ENCODE data around the gene NHERF1.

The NHERF1 gene

DNA sequence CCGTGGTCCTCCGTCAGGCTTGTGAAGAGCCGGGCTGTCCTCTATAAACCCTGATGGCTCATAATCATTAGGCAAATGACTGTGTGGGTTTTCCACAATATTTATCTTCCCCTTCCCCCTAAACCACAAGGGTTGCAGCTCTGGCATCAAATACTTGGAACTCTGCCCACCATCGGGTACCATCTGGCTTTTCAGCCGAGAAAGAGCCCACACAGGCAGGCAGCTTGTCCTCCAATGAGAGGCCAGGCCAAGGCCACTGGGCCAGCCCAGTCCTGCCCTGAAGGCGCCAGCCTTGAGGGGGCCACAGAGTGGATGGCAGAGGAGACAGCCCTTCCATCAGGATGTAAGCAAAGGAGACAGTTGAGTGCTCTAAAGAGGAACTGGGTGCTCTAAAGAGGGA lies 59.5 kb downstream of the NHERF1 start:
- DNase-seq (ENCODE audit: low read depth in 3 of 3) = no peak

DNA sequence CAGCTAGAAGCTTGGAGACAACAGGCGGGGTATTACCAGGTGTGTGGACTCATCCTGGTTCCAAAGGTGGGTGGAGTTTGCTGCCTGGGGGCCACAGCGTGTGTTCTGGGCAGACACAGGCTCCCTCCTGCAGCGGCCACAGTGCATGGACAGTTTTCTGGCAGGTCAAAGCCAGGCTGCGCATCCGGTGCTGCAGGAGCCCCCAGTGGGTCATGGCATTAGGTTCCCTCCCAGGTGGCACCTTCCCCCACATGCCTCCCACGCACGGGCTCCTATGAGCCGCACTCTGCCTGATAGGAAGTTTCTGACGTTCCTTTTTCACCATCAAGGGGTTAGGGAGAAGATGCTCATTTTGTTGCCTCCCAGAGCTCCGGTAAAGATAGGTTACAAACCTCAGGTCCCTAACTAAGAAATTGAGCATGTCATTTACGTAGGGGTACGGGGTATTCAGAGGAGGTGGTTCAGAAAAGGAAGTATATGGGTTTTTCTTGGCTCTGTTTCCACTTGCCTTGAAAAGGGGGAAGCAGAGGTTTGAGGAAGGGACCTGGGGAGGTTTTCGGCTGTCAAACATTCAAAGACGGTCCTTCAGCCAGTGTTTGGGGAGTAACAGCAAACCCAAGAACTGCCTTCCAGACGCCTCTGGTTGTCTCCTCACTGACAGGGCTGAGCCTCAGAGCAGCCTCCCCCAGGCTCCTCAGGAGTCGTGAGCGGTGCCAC lies 60.4 kb downstream of the NHERF1 start:
- DNase-seq (ENCODE audit: low read depth in 3 of 3) = no peak

GRCh38 chr17:74810699-74811485 lies 62.5 kb downstream of the NHERF1 start:
- no peak for DNase-seq (ENCODE audit: low read depth in 3 of 3)

GRCh38 chr17:74812109-74813009 lies 63.9 kb downstream of the NHERF1 start:
- no peak for DNase-seq (ENCODE audit: low read depth in 3 of 3)

DNA sequence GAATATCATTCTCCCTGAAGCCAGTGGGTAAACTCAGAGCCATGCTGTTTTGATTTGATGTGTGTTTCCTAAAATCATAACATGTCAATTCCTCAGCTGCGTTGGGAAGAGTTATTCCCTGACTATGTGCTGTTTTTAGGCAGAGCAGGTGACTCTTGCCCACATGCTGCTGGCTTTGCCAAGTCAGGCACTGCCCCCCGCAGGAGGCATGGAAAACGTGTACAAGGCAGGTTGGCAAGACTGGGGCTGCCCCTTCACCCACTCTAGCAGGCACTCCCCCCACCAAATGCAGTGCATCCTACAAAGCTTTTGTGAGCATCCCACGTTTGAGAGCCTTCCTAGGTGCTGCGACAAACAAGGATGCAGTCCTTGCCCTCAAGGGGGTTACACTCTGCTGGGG lies 66.0 kb downstream of the NHERF1 start:
- no peak for DNase-seq (ENCODE audit: low read depth in 3 of 3)

DNA sequence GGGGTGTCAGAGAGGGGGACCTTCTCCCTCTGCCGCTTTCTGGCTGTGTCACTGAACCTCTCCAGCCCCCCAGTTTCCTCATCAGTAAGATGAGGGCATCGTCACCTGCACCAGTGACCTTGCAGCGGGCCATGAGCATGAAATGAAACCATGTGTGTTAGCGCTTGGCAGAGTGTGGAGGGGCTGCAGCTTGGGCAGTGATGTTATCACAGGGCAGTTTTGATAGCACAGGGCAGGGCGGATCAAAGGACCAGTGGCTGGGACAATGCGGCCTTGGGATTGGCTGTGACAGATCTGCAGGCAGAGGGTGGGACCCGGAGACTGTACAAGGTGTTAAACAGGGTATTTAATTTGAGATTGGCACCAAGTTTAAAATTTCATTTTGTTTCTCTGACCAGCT lies 66.6 kb downstream of the NHERF1 start:
- DNase-seq (ENCODE audit: low read depth in 3 of 3) = no peak

- no peak for DNase-seq (ENCODE audit: low read depth in 3 of 3)
Observed at GRCh38 chr17:74815550-74816370, 67.3 kb downstream of the NHERF1 start.

GRCh38 chr17:74816905-74817620 lies 68.6 kb downstream of the NHERF1 start:
- DNase-seq (ENCODE audit: low read depth in 3 of 3) = no peak

DNA sequence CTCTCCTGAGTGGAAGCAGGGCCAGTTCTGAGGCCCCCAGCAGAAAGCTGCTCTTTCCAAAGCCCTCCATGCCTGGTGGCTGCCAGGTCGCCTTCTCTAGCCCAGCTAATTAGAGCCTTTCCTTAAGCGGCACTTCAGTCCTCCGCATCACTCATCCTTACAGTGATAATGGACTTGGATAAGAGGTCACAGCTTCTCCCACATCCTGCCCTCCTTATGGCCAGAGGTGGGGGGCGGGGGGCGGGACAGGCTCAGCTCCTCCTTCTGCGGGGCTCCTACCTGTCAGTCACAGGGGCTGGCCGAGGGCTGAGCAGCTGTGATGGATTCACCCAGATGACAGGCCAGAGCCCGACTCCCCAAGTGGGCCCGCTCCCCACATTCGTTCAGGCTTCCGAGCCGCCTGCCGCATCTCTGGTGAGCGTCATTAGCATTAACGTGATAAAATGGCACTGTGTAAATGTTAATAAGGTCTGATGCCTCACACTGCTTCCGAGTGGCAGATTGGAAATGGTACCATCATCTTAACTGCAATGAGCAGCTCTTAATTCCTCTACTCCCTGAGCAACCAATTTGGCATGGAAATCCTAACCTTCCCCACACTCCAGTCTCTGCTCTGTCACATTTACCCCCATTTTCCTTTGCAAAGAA lies 70.0 kb downstream of the NHERF1 start:
- no peak for DNase-seq (ENCODE audit: low read depth in 3 of 3)
